Hepatocyte (in vitro differentiated cells): Measurements from ENCODE around the gene CPSF3.

Experiments
- EZH2 ChIP-seq: fragments of 200-600 bp; sonication (generic); IDR thresholded peaks from 2 replicates; pipeline ENCODE4 v1.6.1; 2016; ENCODE audit warnings: antibody characterized with exemption, mild to moderate bottlenecking, borderline replicate concordance
- TF ChIP-seq, protein P1 (sequence below): fragments of 200-600 bp; sonication (generic); IDR thresholded peaks from 2 replicates; pipeline ENCODE4 v1.5.1; 2016; ENCODE audit warnings: antibody characterized with exemption, mild to moderate bottlenecking; ENCODE audit not compliant: poor library complexity

DNA sequence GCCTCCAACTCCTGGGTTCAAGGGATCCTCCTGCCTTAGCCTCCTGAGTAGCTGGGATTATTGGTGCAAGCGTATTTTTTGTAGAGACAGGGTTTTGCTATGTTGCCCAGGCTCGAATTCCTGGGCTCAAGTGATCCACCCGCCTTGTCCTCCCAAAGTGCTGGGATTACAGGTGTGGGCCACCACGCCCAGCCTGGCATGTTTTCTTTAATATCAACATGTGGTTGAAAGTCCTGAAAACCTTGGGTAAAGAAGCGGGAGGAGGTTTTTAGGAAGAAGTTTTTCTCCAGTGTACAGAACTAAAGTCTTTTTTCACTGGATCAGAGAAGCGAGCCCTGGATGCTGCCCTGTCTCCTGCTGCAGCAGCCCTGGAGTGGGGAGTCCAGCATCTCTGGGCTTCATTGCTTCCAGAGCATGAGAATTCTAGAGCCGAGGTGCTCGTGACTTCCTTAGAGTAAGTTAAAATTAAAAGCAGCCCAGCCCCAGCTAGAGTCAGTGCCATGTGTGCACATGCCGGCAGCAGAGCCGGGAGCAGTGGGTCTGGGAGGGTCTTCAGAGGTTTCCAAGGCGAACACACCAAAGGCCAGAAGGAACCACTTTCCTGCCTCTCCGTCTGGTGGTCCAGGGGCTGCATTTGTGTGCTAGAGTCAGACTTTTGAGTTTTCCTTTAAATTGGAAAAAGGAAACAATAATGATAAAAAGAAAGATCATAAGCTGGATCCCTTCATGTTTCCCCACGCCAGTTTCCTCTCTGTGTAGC, 31.3 kb upstream of the CPSF3 start:
- TF ChIP-seq, protein P1, sequence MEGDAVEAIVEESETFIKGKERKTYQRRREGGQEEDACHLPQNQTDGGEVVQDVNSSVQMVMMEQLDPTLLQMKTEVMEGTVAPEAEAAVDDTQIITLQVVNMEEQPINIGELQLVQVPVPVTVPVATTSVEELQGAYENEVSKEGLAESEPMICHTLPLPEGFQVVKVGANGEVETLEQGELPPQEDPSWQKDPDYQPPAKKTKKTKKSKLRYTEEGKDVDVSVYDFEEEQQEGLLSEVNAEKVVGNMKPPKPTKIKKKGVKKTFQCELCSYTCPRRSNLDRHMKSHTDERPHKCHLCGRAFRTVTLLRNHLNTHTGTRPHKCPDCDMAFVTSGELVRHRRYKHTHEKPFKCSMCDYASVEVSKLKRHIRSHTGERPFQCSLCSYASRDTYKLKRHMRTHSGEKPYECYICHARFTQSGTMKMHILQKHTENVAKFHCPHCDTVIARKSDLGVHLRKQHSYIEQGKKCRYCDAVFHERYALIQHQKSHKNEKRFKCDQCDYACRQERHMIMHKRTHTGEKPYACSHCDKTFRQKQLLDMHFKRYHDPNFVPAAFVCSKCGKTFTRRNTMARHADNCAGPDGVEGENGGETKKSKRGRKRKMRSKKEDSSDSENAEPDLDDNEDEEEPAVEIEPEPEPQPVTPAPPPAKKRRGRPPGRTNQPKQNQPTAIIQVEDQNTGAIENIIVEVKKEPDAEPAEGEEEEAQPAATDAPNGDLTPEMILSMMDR = no peak
- TF ChIP-seq EZH2 = no peak
